Bronchial epithelial cell (primary cell): ENCODE results near the gene SERPINA3. TPM values are rescaled to one million over a fixed set of nuclear protein-coding genes. Genes with fewer than 3 reads are reported as not detected.

ENCODE experiments used
- DNase-seq: peaks from one replicate; pipeline ENCODE4 v3.0.0-alpha.2; 2010; ENCODE audit warnings: low read depth
- FAIRE-seq: peaks from 2 replicates; lab custom pipeline; 2011; peaks lifted over from hg19 to GRCh38; lab: Jason Lieb, UNC
- H3K27me3 ChIP-seq: 2 replicates; pipeline ENCODE4 v1.5.1; 2011; ENCODE audit warnings: low read length; ENCODE audit not compliant: control insufficient read depth, insufficient read depth
- H3K36me3 ChIP-seq: 2 replicates; pipeline ENCODE4 v1.5.1; 2011; ENCODE audit warnings: low read length; ENCODE audit not compliant: control insufficient read depth, insufficient read depth
- H3K4me3 ChIP-seq: 2 replicates; pipeline ENCODE4 v1.5.1; 2011; ENCODE audit warnings: mild to moderate bottlenecking, low read depth, low read length, control low read depth
- total RNA-seq: library from RNA; depleted of rRNA; stranded (reverse); fragments of >200 nt; gene quantifications from 2 replicates; pipeline ENCODE4 v1.2.1, GENCODE V29; 2014
- TF ChIP-seq, protein P1 (sequence below): IDR thresholded peaks from 2 replicates; pipeline ENCODE4 v1.5.1; 2011; ENCODE audit warnings: mild to moderate bottlenecking, moderate library complexity, low read length, control low read depth, inconsistent platforms; ENCODE audit not compliant: insufficient read depth, severe bottlenecking

The SERPINA3 gene
- total RNA-seq, 1 donor from 2014 or later, result 0.79 TPM

GRCh38 chr14:94620597-94620996, 8.4 kb downstream of the SERPINA3 start:
- FAIRE-seq, result no peak
- H3K4me3 ChIP-seq, result no peak overlapping the region
- H3K36me3 ChIP-seq, result no peaks in the 10 kb centered on the region
- no peak for DNase-seq
- TF ChIP-seq, protein P1, sequence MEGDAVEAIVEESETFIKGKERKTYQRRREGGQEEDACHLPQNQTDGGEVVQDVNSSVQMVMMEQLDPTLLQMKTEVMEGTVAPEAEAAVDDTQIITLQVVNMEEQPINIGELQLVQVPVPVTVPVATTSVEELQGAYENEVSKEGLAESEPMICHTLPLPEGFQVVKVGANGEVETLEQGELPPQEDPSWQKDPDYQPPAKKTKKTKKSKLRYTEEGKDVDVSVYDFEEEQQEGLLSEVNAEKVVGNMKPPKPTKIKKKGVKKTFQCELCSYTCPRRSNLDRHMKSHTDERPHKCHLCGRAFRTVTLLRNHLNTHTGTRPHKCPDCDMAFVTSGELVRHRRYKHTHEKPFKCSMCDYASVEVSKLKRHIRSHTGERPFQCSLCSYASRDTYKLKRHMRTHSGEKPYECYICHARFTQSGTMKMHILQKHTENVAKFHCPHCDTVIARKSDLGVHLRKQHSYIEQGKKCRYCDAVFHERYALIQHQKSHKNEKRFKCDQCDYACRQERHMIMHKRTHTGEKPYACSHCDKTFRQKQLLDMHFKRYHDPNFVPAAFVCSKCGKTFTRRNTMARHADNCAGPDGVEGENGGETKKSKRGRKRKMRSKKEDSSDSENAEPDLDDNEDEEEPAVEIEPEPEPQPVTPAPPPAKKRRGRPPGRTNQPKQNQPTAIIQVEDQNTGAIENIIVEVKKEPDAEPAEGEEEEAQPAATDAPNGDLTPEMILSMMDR, result no peak
- H3K27me3 ChIP-seq, result no peaks in the 10 kb centered on the region

GRCh38 chr14:94621358-94622134, 9.4 kb downstream of the SERPINA3 start:
- FAIRE-seq, result no peak
- H3K27me3 ChIP-seq, result no peaks in the 10 kb centered on the region

GRCh38 chr14:94622653-94623421, 10.6 kb downstream of the SERPINA3 start:
- Histone ChIP-seq H3K36me3 (no peaks in the 10 kb centered on the region), H3K4me3 (no peak overlapping the region), H3K27me3 (no peaks in the 10 kb centered on the region)
- TF ChIP-seq, protein P1, result no peak
- no peak for FAIRE-seq
- no peak for DNase-seq

More at GRCh38 chr14:94621358-94622134, 9.4 kb downstream of the SERPINA3 start:
- no peak overlapping the region for H3K4me3 ChIP-seq
- TF ChIP-seq, protein P1, result no peak
- no peak for DNase-seq
- no peaks in the 10 kb centered on the region for H3K36me3 ChIP-seq

GRCh38 chr14:94623422-94623809, 11.2 kb downstream of the SERPINA3 start:
- TF ChIP-seq, protein P1, result no peak

DNA sequence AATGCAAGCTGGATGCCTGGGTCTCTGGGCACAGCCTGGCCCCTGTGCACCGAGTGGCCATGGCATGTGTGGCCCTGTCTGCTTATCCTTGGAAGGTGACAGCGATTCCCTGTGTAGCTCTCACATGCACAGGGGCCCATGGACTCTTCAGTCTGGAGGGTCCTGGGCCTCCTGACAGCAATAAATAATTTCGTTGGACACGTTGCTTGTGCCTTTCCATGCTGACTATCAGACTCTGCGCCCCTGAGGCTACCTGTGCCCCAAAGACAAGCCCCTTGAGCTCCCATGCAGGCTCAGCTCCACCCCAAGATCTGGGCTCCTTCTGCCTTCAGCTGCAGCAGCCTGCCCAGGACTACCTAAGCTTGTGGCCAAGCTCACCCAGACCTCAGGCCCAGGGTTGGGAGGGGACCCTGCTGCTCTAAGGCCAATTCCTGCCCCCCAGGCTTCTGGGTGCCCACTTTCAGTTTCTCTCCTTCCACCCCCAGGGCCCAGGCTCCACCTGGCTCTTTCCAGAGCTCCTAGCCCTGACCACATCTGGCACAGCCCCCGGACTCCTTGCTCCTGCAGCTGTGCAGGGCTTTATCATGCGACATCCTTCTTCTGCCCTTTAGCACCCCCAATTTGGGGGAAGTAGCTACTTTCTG, 11.8 kb downstream of the SERPINA3 start:
- no peaks in the 10 kb centered on the region for H3K36me3 ChIP-seq
- no peak overlapping the region for H3K4me3 ChIP-seq
- no peaks in the 10 kb centered on the region for H3K27me3 ChIP-seq
- no peak for FAIRE-seq
- TF ChIP-seq, protein P1, result no peak
- DNase-seq, result no peak

More at GRCh38 chr14:94623422-94623809, 11.2 kb downstream of the SERPINA3 start:
- FAIRE-seq, result no peak
- no peaks in the 10 kb centered on the region for H3K36me3 ChIP-seq
- no peak overlapping the region for H3K4me3 ChIP-seq
- no peaks in the 10 kb centered on the region for H3K27me3 ChIP-seq
- DNase-seq, result no peak
